ENCODE results near the gene BACH2. TPM values are rescaled to one million over a fixed set of nuclear protein-coding genes. Genes with fewer than 3 reads are reported as not detected.
"Not testable (repeated sequence)": the region's sequence is repeated elsewhere in the genome, so short reads cannot be mapped to it uniquely, and the experiment has no call there.

The BACH2 gene
- total RNA-seq, 1 donor from 2014 or later: 90.4 TPM

DNA sequence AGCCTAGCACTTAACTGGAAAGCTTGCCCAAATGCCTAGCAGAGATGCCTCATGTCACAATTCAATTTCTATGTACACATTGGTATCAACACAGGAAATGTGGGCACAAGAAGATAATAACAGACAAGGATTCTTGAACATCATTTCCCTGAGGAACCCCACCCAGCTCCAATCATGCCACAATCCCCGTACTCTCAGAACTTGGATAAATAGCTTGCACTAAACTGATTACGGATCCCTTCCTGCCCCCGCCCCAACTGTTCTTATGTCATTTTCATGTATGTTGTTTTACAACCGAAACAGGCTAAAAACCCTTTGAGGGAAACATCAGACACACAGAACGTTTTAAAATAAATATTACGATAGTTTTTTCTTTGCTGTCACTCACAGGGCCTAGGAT, 87.1 kb downstream of the BACH2 start:
- ATAC-seq (ENCODE audit: low read depth) (no peak), DNase-seq (no peak)
- intact Hi-C loops (cut with micrococcal nuclease): no loop called here
- Mint-ChIP-seq H3K4me1 (peaks cover 26% of the 10 kb centered on the region), H3K27me3 (no peaks in the 10 kb centered on the region), H3K4me3 (no peak overlapping the region), H3K36me3 (ENCODE audit: low read depth) (peaks cover 57% of the 10 kb centered on the region), H3K27ac (peak overlapping the region; percentile 24), H3K9me3 (no peaks in the 10 kb centered on the region)
- CTCF ChIA-PET: no interaction called here
- POLR2A ChIA-PET: no interaction called here
- no peak for TF ChIP-seq CTCF (IDR thresholded peaks at IDR 0.05)

DNA sequence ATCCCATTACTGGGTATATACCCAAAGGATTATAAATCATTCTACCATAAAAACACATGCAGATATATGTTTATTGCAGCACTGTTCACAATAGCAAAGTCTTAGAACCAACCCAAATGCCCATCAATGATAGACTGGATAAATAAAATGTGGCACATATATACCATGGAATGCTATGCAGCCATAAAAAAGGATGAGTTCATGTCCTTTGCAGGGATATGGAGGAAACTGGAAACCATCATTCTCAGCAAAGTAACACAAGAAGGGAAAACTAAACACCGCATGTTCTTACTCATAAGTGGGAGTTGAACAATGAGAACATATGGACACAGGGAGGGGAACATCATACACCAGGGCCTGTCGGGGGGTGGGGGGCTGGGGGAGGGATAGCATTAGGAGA, 88.0 kb downstream of the BACH2 start:
- H3K27me3 Mint-ChIP-seq; ATAC-seq (ENCODE audit: low read depth): not testable (repeated sequence)
- peaks cover 30% of the 10 kb centered on the region for H3K4me1 Mint-ChIP-seq

GRCh38 chr6:90204327-90205056, 92.2 kb downstream of the BACH2 start:
- intact Hi-C loops (cut with micrococcal nuclease): no loop called here
- ATAC-seq (ENCODE audit: low read depth) (no peak), DNase-seq (no peak)
- Mint-ChIP-seq H3K27me3 (no peaks in the 10 kb centered on the region), H3K36me3 (ENCODE audit: low read depth) (peaks cover 75% of the 10 kb centered on the region), H3K27ac (peak overlapping the region; percentile 46), H3K9me3 (no peaks in the 10 kb centered on the region), H3K4me3 (no peak overlapping the region), H3K4me1 (peaks cover 38% of the 10 kb centered on the region)
- ChIA-PET CTCF (interaction anchor here (0.7 to 1.4 kb wide), 2 partner anchors 13 to 275 kb away, joined by 3 read pairs; no protein-coding TSS in a partner anchor), POLR2A (interaction anchor here (1.3 kb wide), 1 partner anchor 10 kb away, joined by 5 read pairs; no protein-coding TSS in a partner anchor)
- no peak for TF ChIP-seq CTCF (IDR thresholded peaks at IDR 0.05)

More for the DNA sequence above, 88.0 kb downstream of the BACH2 start:
- H3K9me3 Mint-ChIP-seq; CTCF ChIA-PET; H3K4me3 Mint-ChIP-seq; H3K27ac Mint-ChIP-seq; DNase-seq; intact Hi-C loops (cut with micrococcal nuclease); POLR2A ChIA-PET: not testable (repeated sequence)
- peaks cover 65% of the 10 kb centered on the region for H3K36me3 Mint-ChIP-seq (ENCODE audit: low read depth)

DNA sequence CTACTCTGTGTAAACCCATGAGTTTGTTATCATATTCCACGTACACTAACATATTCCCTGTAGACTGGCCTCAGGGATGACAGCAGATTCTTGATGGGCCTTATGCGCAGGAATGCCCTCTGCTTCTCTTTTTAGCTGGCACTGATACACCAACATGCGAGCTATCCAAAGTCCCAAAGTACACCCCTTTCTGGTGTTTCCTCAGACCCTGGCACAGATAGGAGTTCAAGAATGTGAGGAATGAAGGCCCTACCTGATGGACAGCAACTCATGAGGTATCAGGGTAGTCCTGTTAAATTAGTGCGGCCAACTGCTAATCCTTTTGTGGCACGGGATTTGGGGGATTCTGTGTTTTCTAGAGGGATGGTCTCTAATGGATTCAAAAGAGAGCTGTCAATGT, 93.0 kb downstream of the BACH2 start:
- H3K4me3 Mint-ChIP-seq: no peak overlapping the region
- ChIA-PET POLR2A (interaction anchor here (0.6 to 1.3 kb wide), 2 partner anchors 9 to 307 kb away, joined by 4 to 5 read pairs; no protein-coding TSS in a partner anchor), CTCF (interaction anchor here (1.4 kb wide), 1 partner anchor 276 kb away, joined by 3 read pairs; no protein-coding TSS in a partner anchor)
- ATAC-seq (ENCODE audit: low read depth) (no peak), DNase-seq (no peak)
- no peak for TF ChIP-seq CTCF (IDR thresholded peaks at IDR 0.05)
- H3K9me3 Mint-ChIP-seq: no peaks in the 10 kb centered on the region
- intact Hi-C loops (cut with micrococcal nuclease): loop anchor here (2.0 kb wide), 1 partner anchor 17 kb away; no protein-coding TSS in a partner anchor
- peaks cover 43% of the 10 kb centered on the region for H3K4me1 Mint-ChIP-seq
- peak overlapping the region; percentile 41 for H3K27ac Mint-ChIP-seq
- peaks cover 79% of the 10 kb centered on the region for H3K36me3 Mint-ChIP-seq (ENCODE audit: low read depth)
- no peaks in the 10 kb centered on the region for H3K27me3 Mint-ChIP-seq

- Mint-ChIP-seq H3K27me3 (no peaks in the 10 kb centered on the region), H3K27ac (peak overlapping the region; percentile 66), H3K36me3 (ENCODE audit: low read depth) (peaks cover 84% of the 10 kb centered on the region), H3K4me1 (peaks cover 41% of the 10 kb centered on the region), H3K4me3 (no peak overlapping the region), H3K9me3 (peaks cover 6% of the 10 kb centered on the region)
- POLR2A ChIA-PET: interaction anchor here (0.5 to 1.0 kb wide), 2 partner anchors 12 to 14 kb away, joined by 3 to 5 read pairs; no protein-coding TSS in a partner anchor
- intact Hi-C loops (cut with micrococcal nuclease): loop anchor here (1.0 to 2.0 kb wide), 2 partner anchors 12 to 15 kb away; no protein-coding TSS in a partner anchor
- no peak for DNase-seq
- CTCF ChIA-PET: interaction anchor here (1.0 to 1.9 kb wide), 3 partner anchors 14 to 261 kb away, joined by 3 to 7 read pairs (median 4); no protein-coding TSS in a partner anchor
- TF ChIP-seq CTCF (IDR thresholded peaks at IDR 0.05): no peak
- peak; percentile 41 for ATAC-seq (ENCODE audit: low read depth)
Observed at GRCh38 chr6:90202156-90202555, 94.5 kb downstream of the BACH2 start.
